ENCODE measurements around the gene PDGFC. TPM values are rescaled to one million over a fixed set of nuclear protein-coding genes. Genes with fewer than 3 reads are reported as not detected.

The PDGFC gene
- total RNA-seq, 1 experiment from 2014 or later, result 9.8 TPM

DNA sequence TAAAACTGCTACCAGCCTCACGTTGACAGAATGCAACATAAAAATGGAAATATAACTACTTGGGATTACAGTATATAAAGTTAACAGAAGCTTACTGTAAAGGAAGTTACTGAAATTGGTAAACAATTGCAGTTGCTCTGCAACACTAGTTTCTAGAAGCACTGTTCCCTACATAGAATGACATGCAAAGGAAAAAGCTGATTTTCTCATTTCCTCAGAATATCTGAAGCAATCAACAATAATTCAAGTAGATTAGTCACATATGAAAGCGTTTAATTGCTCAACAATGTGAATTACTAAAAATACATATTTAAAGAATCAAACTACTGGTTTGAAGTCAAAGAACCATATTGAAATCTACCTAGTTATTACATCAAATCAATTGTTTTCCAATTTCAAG lies 31.8 kb downstream of the PDGFC start:
- no peaks in the 10 kb centered on the region for H3K4me1 ChIP-seq (ENCODE audit: control insufficient read depth in 1 of 2, insufficient read depth in 2 of 2, low read length in 2 of 2)
- H3K9me3 ChIP-seq (ENCODE audit: control insufficient read depth in 1 of 2, insufficient read depth in 1 of 2, low read depth in 1 of 2, low read length in 2 of 2), result no peaks in the 10 kb centered on the region
- no peak overlapping the region for H3K27ac ChIP-seq (ENCODE audit: low read depth, low read length)
- ATAC-seq (no peak), DNase-seq (ENCODE audit: low read depth, low spot score) (no peak)
- CTCF ChIA-PET, result no interaction called here
- H3K27me3 ChIP-seq (ENCODE audit: insufficient read depth, low read length), result no peaks in the 10 kb centered on the region
- no peak overlapping the region for H2AFZ ChIP-seq (ENCODE audit: low read depth, low read length, poor library complexity, severe bottlenecking)
- no TSS peak for BruUV-seq (replicated peaks)
- H3K79me2 ChIP-seq (ENCODE audit: insufficient read depth, low read length), result no peaks in the 10 kb centered on the region; the same call in 1 of the 2 replicates
- H3K9me2 ChIP-seq (ENCODE audit: insufficient read depth), result no peaks in the 10 kb centered on the region
- no peaks in the 10 kb centered on the region for H3K36me3 ChIP-seq (ENCODE audit: control insufficient read depth in 1 of 2, insufficient read depth in 2 of 2, low read length in 2 of 2)
- TF ChIP-seq, protein P1, sequence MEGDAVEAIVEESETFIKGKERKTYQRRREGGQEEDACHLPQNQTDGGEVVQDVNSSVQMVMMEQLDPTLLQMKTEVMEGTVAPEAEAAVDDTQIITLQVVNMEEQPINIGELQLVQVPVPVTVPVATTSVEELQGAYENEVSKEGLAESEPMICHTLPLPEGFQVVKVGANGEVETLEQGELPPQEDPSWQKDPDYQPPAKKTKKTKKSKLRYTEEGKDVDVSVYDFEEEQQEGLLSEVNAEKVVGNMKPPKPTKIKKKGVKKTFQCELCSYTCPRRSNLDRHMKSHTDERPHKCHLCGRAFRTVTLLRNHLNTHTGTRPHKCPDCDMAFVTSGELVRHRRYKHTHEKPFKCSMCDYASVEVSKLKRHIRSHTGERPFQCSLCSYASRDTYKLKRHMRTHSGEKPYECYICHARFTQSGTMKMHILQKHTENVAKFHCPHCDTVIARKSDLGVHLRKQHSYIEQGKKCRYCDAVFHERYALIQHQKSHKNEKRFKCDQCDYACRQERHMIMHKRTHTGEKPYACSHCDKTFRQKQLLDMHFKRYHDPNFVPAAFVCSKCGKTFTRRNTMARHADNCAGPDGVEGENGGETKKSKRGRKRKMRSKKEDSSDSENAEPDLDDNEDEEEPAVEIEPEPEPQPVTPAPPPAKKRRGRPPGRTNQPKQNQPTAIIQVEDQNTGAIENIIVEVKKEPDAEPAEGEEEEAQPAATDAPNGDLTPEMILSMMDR (IDR thresholded peaks at IDR 0.05 in 2 of 3, conservative IDR thresholded peaks at IDR 0.05 in 1 of 3; ENCODE audit: borderline replicate concordance in 1 of 3, insufficient read depth in 1 of 3, low read depth in 2 of 3, low read length in 2 of 3), result no peak
- TF ChIP-seq POLR2A (IDR thresholded peaks at IDR 0.05; ENCODE audit: borderline replicate concordance, extremely low read depth, insufficient read depth, insufficient read length) (no peak), EZH2phosphoT487 (IDR thresholded peaks at IDR 0.05; ENCODE audit: borderline replicate concordance) (no peak), SP1 (IDR thresholded peaks at IDR 0.05; ENCODE audit: low read depth) (no peak), ZFX (IDR thresholded peaks at IDR 0.05) (no peak), SRF (IDR thresholded peaks at IDR 0.05; ENCODE audit: low read depth) (no peak), ZNF274 (IDR thresholded peaks at IDR 0.05; ENCODE audit: low read depth, low read length) (no peak), CBX3 (IDR thresholded peaks at IDR 0.05; ENCODE audit: low read depth) (no peak), FOSL1 (IDR thresholded peaks at IDR 0.05; ENCODE audit: low read depth) (no peak), ELF1 (IDR thresholded peaks at IDR 0.05; ENCODE audit: borderline replicate concordance, low read depth) (no peak)
- TF ChIP-seq, protein P2, sequence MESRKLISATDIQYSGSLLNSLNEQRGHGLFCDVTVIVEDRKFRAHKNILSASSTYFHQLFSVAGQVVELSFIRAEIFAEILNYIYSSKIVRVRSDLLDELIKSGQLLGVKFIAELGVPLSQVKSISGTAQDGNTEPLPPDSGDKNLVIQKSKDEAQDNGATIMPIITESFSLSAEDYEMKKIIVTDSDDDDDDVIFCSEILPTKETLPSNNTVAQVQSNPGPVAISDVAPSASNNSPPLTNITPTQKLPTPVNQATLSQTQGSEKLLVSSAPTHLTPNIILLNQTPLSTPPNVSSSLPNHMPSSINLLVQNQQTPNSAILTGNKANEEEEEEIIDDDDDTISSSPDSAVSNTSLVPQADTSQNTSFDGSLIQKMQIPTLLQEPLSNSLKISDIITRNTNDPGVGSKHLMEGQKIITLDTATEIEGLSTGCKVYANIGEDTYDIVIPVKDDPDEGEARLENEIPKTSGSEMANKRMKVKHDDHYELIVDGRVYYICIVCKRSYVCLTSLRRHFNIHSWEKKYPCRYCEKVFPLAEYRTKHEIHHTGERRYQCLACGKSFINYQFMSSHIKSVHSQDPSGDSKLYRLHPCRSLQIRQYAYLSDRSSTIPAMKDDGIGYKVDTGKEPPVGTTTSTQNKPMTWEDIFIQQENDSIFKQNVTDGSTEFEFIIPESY (IDR thresholded peaks at IDR 0.05; ENCODE audit: extremely low read depth, insufficient replicate concordance, low read length), result no peak
- TF ChIP-seq, protein P3, sequence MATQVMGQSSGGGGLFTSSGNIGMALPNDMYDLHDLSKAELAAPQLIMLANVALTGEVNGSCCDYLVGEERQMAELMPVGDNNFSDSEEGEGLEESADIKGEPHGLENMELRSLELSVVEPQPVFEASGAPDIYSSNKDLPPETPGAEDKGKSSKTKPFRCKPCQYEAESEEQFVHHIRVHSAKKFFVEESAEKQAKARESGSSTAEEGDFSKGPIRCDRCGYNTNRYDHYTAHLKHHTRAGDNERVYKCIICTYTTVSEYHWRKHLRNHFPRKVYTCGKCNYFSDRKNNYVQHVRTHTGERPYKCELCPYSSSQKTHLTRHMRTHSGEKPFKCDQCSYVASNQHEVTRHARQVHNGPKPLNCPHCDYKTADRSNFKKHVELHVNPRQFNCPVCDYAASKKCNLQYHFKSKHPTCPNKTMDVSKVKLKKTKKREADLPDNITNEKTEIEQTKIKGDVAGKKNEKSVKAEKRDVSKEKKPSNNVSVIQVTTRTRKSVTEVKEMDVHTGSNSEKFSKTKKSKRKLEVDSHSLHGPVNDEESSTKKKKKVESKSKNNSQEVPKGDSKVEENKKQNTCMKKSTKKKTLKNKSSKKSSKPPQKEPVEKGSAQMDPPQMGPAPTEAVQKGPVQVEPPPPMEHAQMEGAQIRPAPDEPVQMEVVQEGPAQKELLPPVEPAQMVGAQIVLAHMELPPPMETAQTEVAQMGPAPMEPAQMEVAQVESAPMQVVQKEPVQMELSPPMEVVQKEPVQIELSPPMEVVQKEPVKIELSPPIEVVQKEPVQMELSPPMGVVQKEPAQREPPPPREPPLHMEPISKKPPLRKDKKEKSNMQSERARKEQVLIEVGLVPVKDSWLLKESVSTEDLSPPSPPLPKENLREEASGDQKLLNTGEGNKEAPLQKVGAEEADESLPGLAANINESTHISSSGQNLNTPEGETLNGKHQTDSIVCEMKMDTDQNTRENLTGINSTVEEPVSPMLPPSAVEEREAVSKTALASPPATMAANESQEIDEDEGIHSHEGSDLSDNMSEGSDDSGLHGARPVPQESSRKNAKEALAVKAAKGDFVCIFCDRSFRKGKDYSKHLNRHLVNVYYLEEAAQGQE (IDR thresholded peaks at IDR 0.05; ENCODE audit: low read depth), result no peak
- H4K20me1 ChIP-seq (ENCODE audit: insufficient read depth), result no peaks in the 10 kb centered on the region
- no peak overlapping the region for H3K4me2 ChIP-seq (ENCODE audit: low read length)
- H3K9ac ChIP-seq (ENCODE audit: low read length), result no peak overlapping the region
- no peak overlapping the region for H3K4me3 ChIP-seq (replicated peaks in 1 of 2; ENCODE audit: low read depth in 1 of 2, low read length in 2 of 2)
- POLR2A ChIA-PET, result no interaction called here
- RAD21 ChIA-PET (ENCODE audit: low non-redundant PET in 1 of 2, low total read pairs in 2 of 2, uncharacterized antibody in 2 of 2, unreplicated experiment in 2 of 2), result no interaction called here
- intact Hi-C loops (cut with micrococcal nuclease), result no loop called here
